HG03378 (cell line): ENCODE measurements around the gene KCNQ1.

ENCODE experiments used
- ATAC-seq: cut with Tn5 transposase; IDR thresholded peaks from one replicate; pipeline ENCODE4 v1.9.1; 2021; ENCODE audit warnings: mild to moderate bottlenecking, moderate library complexity; ENCODE audit not compliant: unreplicated experiment

The KCNQ1 gene

GRCh38 chr11:2577031-2577990 lies 132.5 kb downstream of the KCNQ1 start:
- no peak for ATAC-seq

- ATAC-seq, result no peak
These were observed 133.5 kb downstream of the KCNQ1 start for GRCh38 chr11:2577991-2578928.

GRCh38 chr11:2578929-2579270 lies 134.1 kb downstream of the KCNQ1 start:
- no peak for ATAC-seq

GRCh38 chr11:2579315-2580060 lies 134.7 kb downstream of the KCNQ1 start:
- no peak for ATAC-seq

- ATAC-seq, result no peak
These were observed 135.2 kb downstream of the KCNQ1 start for GRCh38 chr11:2580061-2580421.

GRCh38 chr11:2580571-2581001 lies 135.8 kb downstream of the KCNQ1 start:
- ATAC-seq, result no peak

- no peak for ATAC-seq
These were observed 136.5 kb downstream of the KCNQ1 start for GRCh38 chr11:2581151-2581930.

GRCh38 chr11:2581931-2582350 lies 137.1 kb downstream of the KCNQ1 start:
- ATAC-seq, result no peak

- no peak for ATAC-seq
These were observed 137.6 kb downstream of the KCNQ1 start for GRCh38 chr11:2582351-2582945.

GRCh38 chr11:2582946-2583604 lies 138.3 kb downstream of the KCNQ1 start:
- no peak for ATAC-seq

GRCh38 chr11:2583605-2583958 lies 138.8 kb downstream of the KCNQ1 start:
- ATAC-seq, result no peak

- ATAC-seq, result no peak
These were observed 139.6 kb downstream of the KCNQ1 start for GRCh38 chr11:2584434-2584811.

- no peak for ATAC-seq
These were observed 140.2 kb downstream of the KCNQ1 start for GRCh38 chr11:2584812-2585565.

- no peak for ATAC-seq
These were observed 140.8 kb downstream of the KCNQ1 start for GRCh38 chr11:2585566-2586086.

- ATAC-seq, result no peak
These were observed 141.4 kb downstream of the KCNQ1 start for GRCh38 chr11:2586087-2586792.

GRCh38 chr11:2586793-2587131 lies 142.0 kb downstream of the KCNQ1 start:
- no peak for ATAC-seq

GRCh38 chr11:2587132-2587930 lies 142.5 kb downstream of the KCNQ1 start:
- no peak for ATAC-seq
